ENCODE results near the gene NR2E3. TPM values are rescaled to one million over a fixed set of nuclear protein-coding genes. Genes with fewer than 3 reads are reported as not detected.

The NR2E3 gene
- under 1 TPM in 1 of 2 donors, not detected in 1; 0.19 TPM for total RNA-seq
- long read RNA-seq, donor 1, result 0 reads
- long read RNA-seq, donor 2, result 0 reads

GRCh38 chr15:71810256-71811035 is at the start of gene NR2E3:
Gene NR2E3 (plus strand): TSS chr15:71810554. CDS start chr15:71810744, 190 bp downstream.
- DNase-seq (ENCODE audit: low spot score), result no peak
- intact Hi-C loops (cut with DNase I), result no loop called here

GRCh38 chr15:71760852-71761251 is 49.5 kb upstream of the NR2E3 start:
- no peak for DNase-seq (ENCODE audit: low spot score)
- intact Hi-C loops (cut with DNase I), result no loop called here

GRCh38 chr15:71761649-71762048 is 48.7 kb upstream of the NR2E3 start:
- no peak for DNase-seq (ENCODE audit: low spot score)

GRCh38 chr15:71768184-71768583 is 42.2 kb upstream of the NR2E3 start:
- DNase-seq (ENCODE audit: low spot score), result no peak
- intact Hi-C loops (cut with DNase I), result no loop called here

More at GRCh38 chr15:71761649-71762048, 48.7 kb upstream of the NR2E3 start:
- intact Hi-C loops (cut with DNase I), result no loop called here

GRCh38 chr15:71773206-71773859 is 37.0 kb upstream of the NR2E3 start:
- no peak for DNase-seq (ENCODE audit: low spot score)
- intact Hi-C loops (cut with DNase I), result no loop called here

- no peak for DNase-seq (ENCODE audit: low spot score)
- intact Hi-C loops (cut with DNase I), result no loop called here
Observed at GRCh38 chr15:71775856-71776255, 34.5 kb upstream of the NR2E3 start.

- DNase-seq (ENCODE audit: low spot score), result no peak
- intact Hi-C loops (cut with DNase I), result no loop called here
Observed at GRCh38 chr15:71776304-71776703, 34.0 kb upstream of the NR2E3 start.

- DNase-seq (ENCODE audit: low spot score), result no peak
- intact Hi-C loops (cut with DNase I), result no loop called here
Observed at GRCh38 chr15:71777216-71777943, 33.0 kb upstream of the NR2E3 start.

- no peak for DNase-seq (ENCODE audit: low spot score)
- intact Hi-C loops (cut with DNase I), result no loop called here
Observed at GRCh38 chr15:71779073-71779797, 31.1 kb upstream of the NR2E3 start.

GRCh38 chr15:71780115-71780976 is 30.0 kb upstream of the NR2E3 start:
- intact Hi-C loops (cut with DNase I), result no loop called here
- DNase-seq (ENCODE audit: low spot score), result no peak

GRCh38 chr15:71781179-71781964 is 29.0 kb upstream of the NR2E3 start:
- DNase-seq (ENCODE audit: low spot score), result no peak
- intact Hi-C loops (cut with DNase I), result no loop called here

- intact Hi-C loops (cut with DNase I), result no loop called here
- no peak for DNase-seq (ENCODE audit: low spot score)
Observed at GRCh38 chr15:71781965-71782265, 28.4 kb upstream of the NR2E3 start.

GRCh38 chr15:71782422-71783165 is 27.8 kb upstream of the NR2E3 start:
- DNase-seq (ENCODE audit: low spot score), result no peak
- intact Hi-C loops (cut with DNase I), result no loop called here

- no peak for DNase-seq (ENCODE audit: low spot score)
- intact Hi-C loops (cut with DNase I), result no loop called here
Observed at GRCh38 chr15:71784719-71785118, 25.6 kb upstream of the NR2E3 start.

GRCh38 chr15:71785996-71786395 is 24.4 kb upstream of the NR2E3 start:
- intact Hi-C loops (cut with DNase I), result no loop called here

GRCh38 chr15:71786673-71787072 is 23.7 kb upstream of the NR2E3 start:
- intact Hi-C loops (cut with DNase I), result no loop called here
- DNase-seq (ENCODE audit: low spot score), result no peak

More at GRCh38 chr15:71785996-71786395, 24.4 kb upstream of the NR2E3 start:
- DNase-seq (ENCODE audit: low spot score), result no peak
